GM10266 (cell line): Measurements from ENCODE around the gene SH2D1A.

Source experiments
- DNase-seq: peaks from one replicate; pipeline ENCODE4 v3.0.0; 2012; ENCODE audit errors: extremely low spot score
- CTCF ChIP-seq: IDR thresholded peaks from 2 replicates; pipeline ENCODE4 v1.5.1; 2012; ENCODE audit warnings: mild to moderate bottlenecking, low read depth; ENCODE audit not compliant: control insufficient read depth, insufficient read depth; ENCODE audit errors: missing control alignments

SH2D1A gene

GRCh38 chrX:124343016-124343415, 3.3 kb upstream of the SH2D1A start:
- TF ChIP-seq CTCF = no peak
- DNase-seq = no peak

- no peak for TF ChIP-seq CTCF
- DNase-seq = no peak
Measured at GRCh38 chrX:124344246-124344645, 2.1 kb upstream of the SH2D1A start.

- no peak for TF ChIP-seq CTCF
- no peak for DNase-seq
Measured at GRCh38 chrX:124346877-124347241, 496 bp downstream of the SH2D1A start.

- DNase-seq = no peak
- TF ChIP-seq CTCF = no peak
Measured at GRCh38 chrX:124347242-124347641, 879 bp downstream of the SH2D1A start.

- TF ChIP-seq CTCF = no peak
- DNase-seq = no peak
Measured at GRCh38 chrX:124348182-124348581, 1.8 kb downstream of the SH2D1A start.

GRCh38 chrX:124348885-124349453, 2.6 kb downstream of the SH2D1A start:
- no peak for DNase-seq
- TF ChIP-seq CTCF = no peak

- no peak for DNase-seq
- no peak for TF ChIP-seq CTCF
Measured at GRCh38 chrX:124354648-124355047, 8.3 kb downstream of the SH2D1A start.
